ENCODE measurements around the gene RANBP9. TPM values are rescaled to one million over a fixed set of nuclear protein-coding genes. Genes with fewer than 3 reads are reported as not detected.

RANBP9 gene
- total and polyA plus RNA-seq, 2 experiments from 2014 or later = 12.1 to 31.8 TPM

GRCh38 chr6:13684855-13685254 is 26.8 kb downstream of the RANBP9 start (continued):
- TF ChIP-seq ZNF462 (CRISPR knock-in tag; IDR thresholded peaks at IDR 0.05) = no peak
- TF ChIP-seq ZNF331 (CRISPR knock-in tag; IDR thresholded peaks at IDR 0.05; ENCODE audit: low read depth) = no peak
- no peak for TF ChIP-seq JUNB (IDR thresholded peaks at IDR 0.05; ENCODE audit: unreplicated experiment)
- TF ChIP-seq STAT1 (IDR thresholded peaks at IDR 0.05; ENCODE audit: unreplicated experiment) = no peak
- TF ChIP-seq CREB1 (CRISPR knock-in tag; IDR thresholded peaks at IDR 0.05; ENCODE audit: low read depth) = no peak
- no peak for TF ChIP-seq CTCF (conservative IDR thresholded peaks at IDR 0.05; ENCODE audit: low read depth in 2 of 2)
- TF ChIP-seq NANOG (IDR thresholded peaks at IDR 0.05; ENCODE audit: borderline replicate concordance) = no peak
- TF ChIP-seq ZNF114 (CRISPR knock-in tag; IDR thresholded peaks at IDR 0.05) = no peak

GRCh38 chr6:13683038-13683437 is 28.6 kb downstream of the RANBP9 start:
- Histone ChIP-seq H2AFZ (no peak overlapping the region), H3K27me3 (ENCODE audit: insufficient read depth) (no peaks in the 10 kb centered on the region), H4K20me1 (replicated peaks; ENCODE audit: insufficient read depth) (no peaks in the 10 kb centered on the region; the same call in 1 of the 2 replicates), H3K4me2 (no peak overlapping the region), H3K79me2 (replicated peaks; ENCODE audit: insufficient read depth) (peaks cover 93% of the 10 kb centered on the region), H3K9me2 (ENCODE audit: insufficient read depth) (no peaks in the 10 kb centered on the region), H3K27ac (ENCODE audit: low read depth) (no peak overlapping the region), H3K4me1 (ENCODE audit: insufficient read depth) (no peaks in the 10 kb centered on the region; the same call in 1 of the 2 replicates), H3K4me3 (no peak overlapping the region), H3F3A (replicated peaks; ENCODE audit: low read depth) (no peaks in the 10 kb centered on the region), H3K36me3 (ENCODE audit: insufficient read depth) (no peaks in the 10 kb centered on the region)
- no peak overlapping the region for H3K4me3 Mint-ChIP-seq
- no peak overlapping the region for H3K27ac Mint-ChIP-seq
- peaks cover 7% of the 10 kb centered on the region; the same call in 2 of the 3 replicates for H3K36me3 Mint-ChIP-seq (ENCODE audit: low read depth)
- DNase-seq (ENCODE audit: low spot score) = no peak
- peaks cover 2% of the 10 kb centered on the region for H3K27me3 Mint-ChIP-seq (ENCODE audit: insufficient read depth, low read depth, poor library complexity)
- H3K4me1 Mint-ChIP-seq = peaks cover 11% of the 10 kb centered on the region
- 0 out of 3 replicates have a peak, but pooled peaks cover 4% of the 10 kb centered on the region for H3K9me3 Mint-ChIP-seq
- ATAC-seq = no peak
- TF ChIP-seq EZH2 (IDR thresholded peaks at IDR 0.05; ENCODE audit: low read depth, unreplicated experiment) = no peak
- TF ChIP-seq REST (IDR thresholded peaks at IDR 0.05; ENCODE audit: unreplicated experiment) = no peak
- no peak for TF ChIP-seq ETS1 (IDR thresholded peaks at IDR 0.05)
